Endothelial cell of umbilical vein (primary cell): Measurements from ENCODE around the gene EEF2K. TPM values are rescaled to one million over a fixed set of nuclear protein-coding genes. Genes with fewer than 3 reads are reported as not detected.

Source experiments
- BruUV-seq: library from RNA; stranded (reverse); fragments of 400-500 nt; replicated peaks from 2 replicates; lab custom pipeline; 2021; lab: Mats Ljungman, UMichigan
- CTCF ChIA-PET: fragments of 300-600, 350-600 bp; sonication (Branson Sonifier 250); formaldehyde crosslinking; loops from one replicate; lab custom pipeline; 2021; ENCODE audit warnings: antibody characterized with exemption, inconsistent platforms; lab: Charles Lee
- POLR2A ChIA-PET: fragments of 300-600, 350-600 bp; sonication (Branson Sonifier 250); formaldehyde crosslinking; loops from one replicate; lab custom pipeline; 2021; ENCODE audit warnings: antibody characterized with exemption, inconsistent platforms; lab: Charles Lee
- DNase-seq: peaks from one replicate; pipeline ENCODE4 v3.0.0-alpha.2; 2011; ENCODE audit warnings: low read depth, low spot score
- FAIRE-seq: peaks from 2 replicates; lab custom pipeline; 2011; peaks lifted over from hg19 to GRCh38; lab: Jason Lieb, UNC
- H2AFZ ChIP-seq: 2 replicates; pipeline ENCODE4 v1.6.0; 2012; ENCODE audit warnings: low read depth, low read length, control low read depth, inconsistent platforms
- H3K27ac ChIP-seq: 2 replicates; pipeline ENCODE4 v1.5.1; 2011; ENCODE audit warnings: low read depth, mild to moderate bottlenecking, control low read depth, low read length, moderate library complexity; ENCODE audit not compliant: insufficient read depth
- H3K27me3 ChIP-seq, 2 experiments: 2 replicates each; pipeline versions ENCODE4 v1.6.0 to v1.6.1; 2011; ENCODE audit warnings: low read length in 2 of 2, mixed read lengths in 1 of 2; ENCODE audit not compliant: control insufficient read depth in 2 of 2, insufficient read depth in 2 of 2
- H3K36me3 ChIP-seq, 2 experiments: 2 replicates in 1 of 2; 3 replicates in 1 of 2; pipeline ENCODE4 v1.5.1; 2011; ENCODE audit warnings: low read length in 2 of 2, mild to moderate bottlenecking in 1 of 2, moderate library complexity in 1 of 2; ENCODE audit not compliant: control insufficient read depth in 2 of 2, insufficient read depth in 2 of 2; ENCODE audit errors: extremely low read depth in 1 of 2
- H3K4me1 ChIP-seq: 3 replicates; pipeline ENCODE4 v1.5.1; 2011; ENCODE audit warnings: mild to moderate bottlenecking, low read length; ENCODE audit not compliant: control insufficient read depth, insufficient read depth; ENCODE audit errors: extremely low read depth
- H3K4me2 ChIP-seq: 2 replicates; pipeline ENCODE4 v1.6.1; 2011; ENCODE audit warnings: low read length, control low read depth, mixed read lengths; ENCODE audit not compliant: insufficient read depth
- H3K4me3 ChIP-seq, 3 experiments: fragments of 200-600 bp in 1 of 3; sonication (generic), shearing (Covaris generic) in 1 of 3; replicated peaks in 1 of 3; 2 replicates each; pipeline ENCODE4 v1.5.1; 2011 to 2016; ENCODE audit warnings: control low read depth in 3 of 3, low read length in 3 of 3, mild to moderate bottlenecking in 2 of 3, inconsistent platforms in 1 of 3, low read depth in 1 of 3, moderate library complexity in 1 of 3; ENCODE audit not compliant: insufficient read depth in 1 of 3
- H3K79me2 ChIP-seq: 2 replicates; pipeline ENCODE4 v1.6.0; 2012; ENCODE audit warnings: low read length, inconsistent platforms; ENCODE audit not compliant: control insufficient read depth, insufficient read depth
- H3K9ac ChIP-seq: replicated peaks from 2 replicates; pipeline ENCODE3; 2011; ENCODE audit warnings: low read length, control low read depth; ENCODE audit not compliant: insufficient read depth; ENCODE audit errors: extremely low read depth
- H3K9me1 ChIP-seq: replicated peaks from 3 replicates; pipeline ENCODE4 v1.6.0; 2011; ENCODE audit warnings: mild to moderate bottlenecking, low read length; ENCODE audit not compliant: control insufficient read depth, insufficient read depth; ENCODE audit errors: extremely low read depth
- H3K9me3 ChIP-seq: replicated peaks from 2 replicates; pipeline ENCODE4 v1.5.1; 2012; ENCODE audit warnings: low read length, inconsistent platforms; ENCODE audit not compliant: control insufficient read depth, insufficient read depth
- H4K20me1 ChIP-seq: replicated peaks from 2 replicates; pipeline ENCODE3; 2011; ENCODE audit warnings: mild to moderate bottlenecking, low read length; ENCODE audit not compliant: control insufficient read depth, insufficient read depth; ENCODE audit errors: extremely low read depth
- EZH2 ChIP-seq: IDR thresholded peaks from 2 replicates; pipeline ENCODE4 v1.6.1; 2012; ENCODE audit warnings: borderline replicate concordance, low read depth, mild to moderate bottlenecking, moderate library complexity, low read length, inconsistent platforms; ENCODE audit not compliant: severe bottlenecking
- GATA2 ChIP-seq: IDR thresholded peaks from 2 replicates; pipeline ENCODE4 v1.7.0; 2011; ENCODE audit warnings: low read depth, mild to moderate bottlenecking, moderate library complexity, mixed read lengths, low read length; ENCODE audit not compliant: insufficient read length, insufficient read depth
- JUN ChIP-seq: IDR thresholded peaks from 2 replicates; pipeline ENCODE4 v1.6.1; 2011; ENCODE audit warnings: borderline replicate concordance, low read depth; ENCODE audit not compliant: insufficient read length, insufficient read depth
- POLR2AphosphoS5 ChIP-seq: IDR thresholded peaks from 2 replicates; pipeline ENCODE4 v1.6.1; 2012; ENCODE audit warnings: low read depth, mild to moderate bottlenecking, control low read depth, low read length, moderate library complexity; ENCODE audit not compliant: insufficient read depth
- dilution Hi-C: fragments of 300-500 bp; cut with MboI; formaldehyde crosslinking; loops from one replicate; pipeline ENCODE4 v1.15.0; 2019; ENCODE audit warnings: low sequenced_read_pairs; ENCODE audit not compliant: extremely low pct_ligation_motif_present
- intact Hi-C: fragments of 100-400 bp; cut with micrococcal nuclease; formaldehyde crosslinking; loops from one replicate; pipeline ENCODE4 v1.10.0; 2022
- polyA plus RNA-seq, 4 experiments: library from polyadenylated mRNA; depleted of rRNA in 3 of 4; stranded (reverse) in 3 of 4; unstranded in 1 of 4; fragments of >200 nt; gene quantifications; 2 replicates each; pipeline versions ENCODE4 v1.2.1 to v1.2.3, GENCODE V29; 2011 to 2012; ENCODE audit warnings: missing spikeins in 1 of 4
- total RNA-seq: library from RNA; stranded (reverse); gene quantifications from 2 replicates; pipeline ENCODE4 v1.2.3, GENCODE V29; 2021
- TF ChIP-seq, protein P1 (sequence below), 2 donors: IDR thresholded peaks; 1 replicate in 1 of 2; 2 replicates in 1 of 2; pipeline ENCODE4 v1.5.1; 2011; ENCODE audit warnings: low read length in 2 of 2, mild to moderate bottlenecking in 2 of 2, moderate library complexity in 2 of 2, control low read depth in 1 of 2, inconsistent platforms in 1 of 2, low read depth in 1 of 2; ENCODE audit not compliant: insufficient read depth in 1 of 2; ENCODE audit errors: extremely low read depth in 1 of 2

Gene EEF2K
- total and polyA plus RNA-seq, 2 donors (not counting 3 experiments of a cell fraction or from before 2014, with no cell fraction given) = 16.0 to 48.6 TPM

- H2AFZ ChIP-seq = no peak overlapping the region
- no peaks in the 10 kb centered on the region for H3K9me1 ChIP-seq
- no peaks in the 10 kb centered on the region for H3K9me3 ChIP-seq
- DNase-seq (no peak), FAIRE-seq (no peak)
- TF ChIP-seq, protein P1, sequence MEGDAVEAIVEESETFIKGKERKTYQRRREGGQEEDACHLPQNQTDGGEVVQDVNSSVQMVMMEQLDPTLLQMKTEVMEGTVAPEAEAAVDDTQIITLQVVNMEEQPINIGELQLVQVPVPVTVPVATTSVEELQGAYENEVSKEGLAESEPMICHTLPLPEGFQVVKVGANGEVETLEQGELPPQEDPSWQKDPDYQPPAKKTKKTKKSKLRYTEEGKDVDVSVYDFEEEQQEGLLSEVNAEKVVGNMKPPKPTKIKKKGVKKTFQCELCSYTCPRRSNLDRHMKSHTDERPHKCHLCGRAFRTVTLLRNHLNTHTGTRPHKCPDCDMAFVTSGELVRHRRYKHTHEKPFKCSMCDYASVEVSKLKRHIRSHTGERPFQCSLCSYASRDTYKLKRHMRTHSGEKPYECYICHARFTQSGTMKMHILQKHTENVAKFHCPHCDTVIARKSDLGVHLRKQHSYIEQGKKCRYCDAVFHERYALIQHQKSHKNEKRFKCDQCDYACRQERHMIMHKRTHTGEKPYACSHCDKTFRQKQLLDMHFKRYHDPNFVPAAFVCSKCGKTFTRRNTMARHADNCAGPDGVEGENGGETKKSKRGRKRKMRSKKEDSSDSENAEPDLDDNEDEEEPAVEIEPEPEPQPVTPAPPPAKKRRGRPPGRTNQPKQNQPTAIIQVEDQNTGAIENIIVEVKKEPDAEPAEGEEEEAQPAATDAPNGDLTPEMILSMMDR (IDR thresholded peaks at IDR 0.05; ENCODE audit: extremely low read depth in 1 of 2, insufficient read depth in 1 of 2, low read depth in 1 of 2, low read length in 2 of 2) = no peak
- no peak overlapping the region for H3K27ac ChIP-seq
- H3K4me3 ChIP-seq = no peak overlapping the region
- CTCF ChIA-PET = interaction anchor here (0.8 to 1.1 kb wide), 2 partner anchors 19 to 72 kb away, joined by 4 to 5 read pairs; partner anchors contain the start of genes EEF2K and POLR3E
- no peaks in the 10 kb centered on the region for H3K4me1 ChIP-seq
- no peak overlapping the region for H3K4me2 ChIP-seq
- no TSS peak for BruUV-seq
- H3K79me2 ChIP-seq = peaks cover 7% of the 10 kb centered on the region
- intact Hi-C loops (no loop called here), dilution Hi-C loops (no loop called here)
- H3K36me3 ChIP-seq = peaks cover 2 to 3% of the 10 kb centered on the region in 2 experiments
- H3K9ac ChIP-seq = no peak overlapping the region
- no peaks in the 10 kb centered on the region for H3K27me3 ChIP-seq
- POLR2A ChIA-PET = no interaction called here
- peaks cover 2% of the 10 kb centered on the region for H4K20me1 ChIP-seq
Observed at GRCh38 chr16:22225060-22225459, 19.0 kb downstream of the EEF2K start.

- H3K4me2 ChIP-seq = no peak overlapping the region
- H3K27ac ChIP-seq = no peak overlapping the region
- H3K36me3 ChIP-seq = peaks cover 3 to 5% of the 10 kb centered on the region in 2 experiments
- DNase-seq = no peak
- intact Hi-C loops = no loop called here
- FAIRE-seq = no peak
- no TSS peak for BruUV-seq
- no peaks in the 10 kb centered on the region for H3K9me3 ChIP-seq
- H3K4me1 ChIP-seq = no peaks in the 10 kb centered on the region
- ChIA-PET CTCF (interaction anchor here (1.2 kb wide), 2 partner anchors 9 to 34 kb away, joined by 3 read pairs; no protein-coding TSS in a partner anchor), POLR2A (no interaction called here)
- no peaks in the 10 kb centered on the region for H3K27me3 ChIP-seq
- no peak overlapping the region for H3K4me3 ChIP-seq
- H3K9me1 ChIP-seq = peaks cover 2% of the 10 kb centered on the region
- no peak overlapping the region for H3K9ac ChIP-seq
- dilution Hi-C loops = no loop called here
- no peaks in the 10 kb centered on the region for H4K20me1 ChIP-seq
- TF ChIP-seq JUN = no peak
- TF ChIP-seq POLR2AphosphoS5 = no peak
- TF ChIP-seq EZH2 = no peak
- TF ChIP-seq, protein P1 (IDR thresholded peaks at IDR 0.05; ENCODE audit: extremely low read depth in 1 of 2, insufficient read depth in 1 of 2, low read depth in 1 of 2, low read length in 2 of 2) = no peak
- no peak for TF ChIP-seq GATA2
- no peak overlapping the region for H2AFZ ChIP-seq
- H3K79me2 ChIP-seq = no peaks in the 10 kb centered on the region
Observed at GRCh38 chr16:22229889-22230288, 23.8 kb downstream of the EEF2K start.
